ENCODE results near the gene NUMB.

DNA sequence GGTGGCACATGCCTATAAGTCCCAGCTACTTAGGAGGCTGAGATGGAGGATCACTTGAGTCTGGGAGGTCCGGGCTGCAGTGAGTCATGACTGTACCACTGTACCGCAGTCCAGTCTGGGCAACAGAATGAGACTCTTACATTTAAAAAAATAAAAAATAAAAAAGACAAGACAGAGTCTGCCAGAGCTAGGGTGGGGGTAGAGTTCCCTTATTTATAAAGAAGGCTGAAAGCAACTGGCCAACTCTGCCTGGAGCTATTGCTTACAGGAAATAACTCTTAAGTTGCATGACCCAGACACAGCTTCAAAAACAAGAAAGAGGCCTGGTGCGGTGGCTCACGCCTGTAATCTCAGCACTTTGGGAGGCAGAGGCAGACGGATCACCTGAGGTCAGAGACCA is 31.5 kb downstream of the NUMB start:
- TF ChIP-seq EZH2 (IDR thresholded peaks at IDR 0.05; ENCODE audit: insufficient read depth, poor library complexity, severe bottlenecking) (no peak), EZH2phosphoT487 (IDR thresholded peaks at IDR 0.05; ENCODE audit: insufficient read depth, low read depth) (no peak)

Measured in GM23248 (cell line).